Measurements from ENCODE around the gene SYF2.
"Not testable (repeated sequence)": the region's sequence is repeated elsewhere in the genome, so short reads cannot be mapped to it uniquely, and the experiment has no call there.

The SYF2 gene

DNA sequence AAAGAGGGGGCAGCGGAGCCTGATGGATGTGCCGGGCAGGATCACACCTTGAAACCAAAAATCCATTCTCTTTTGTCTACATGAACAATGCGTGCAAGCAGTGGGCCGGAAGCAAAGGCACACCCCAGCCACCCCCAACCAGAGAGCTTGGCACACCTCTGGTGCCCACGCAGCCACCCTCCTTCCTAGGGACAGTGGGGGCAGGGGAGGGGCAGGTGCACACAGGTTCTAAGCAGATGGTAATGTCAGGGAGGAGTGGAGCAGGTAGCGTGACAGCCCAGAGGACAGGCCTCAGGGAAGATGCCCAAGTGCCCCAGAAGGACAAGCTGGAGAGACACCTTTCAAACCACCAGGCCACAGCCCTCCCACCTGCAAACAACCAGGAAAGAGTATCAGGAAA is 36.5 kb downstream of the SYF2 start:
- TF ChIP-seq, protein P1, sequence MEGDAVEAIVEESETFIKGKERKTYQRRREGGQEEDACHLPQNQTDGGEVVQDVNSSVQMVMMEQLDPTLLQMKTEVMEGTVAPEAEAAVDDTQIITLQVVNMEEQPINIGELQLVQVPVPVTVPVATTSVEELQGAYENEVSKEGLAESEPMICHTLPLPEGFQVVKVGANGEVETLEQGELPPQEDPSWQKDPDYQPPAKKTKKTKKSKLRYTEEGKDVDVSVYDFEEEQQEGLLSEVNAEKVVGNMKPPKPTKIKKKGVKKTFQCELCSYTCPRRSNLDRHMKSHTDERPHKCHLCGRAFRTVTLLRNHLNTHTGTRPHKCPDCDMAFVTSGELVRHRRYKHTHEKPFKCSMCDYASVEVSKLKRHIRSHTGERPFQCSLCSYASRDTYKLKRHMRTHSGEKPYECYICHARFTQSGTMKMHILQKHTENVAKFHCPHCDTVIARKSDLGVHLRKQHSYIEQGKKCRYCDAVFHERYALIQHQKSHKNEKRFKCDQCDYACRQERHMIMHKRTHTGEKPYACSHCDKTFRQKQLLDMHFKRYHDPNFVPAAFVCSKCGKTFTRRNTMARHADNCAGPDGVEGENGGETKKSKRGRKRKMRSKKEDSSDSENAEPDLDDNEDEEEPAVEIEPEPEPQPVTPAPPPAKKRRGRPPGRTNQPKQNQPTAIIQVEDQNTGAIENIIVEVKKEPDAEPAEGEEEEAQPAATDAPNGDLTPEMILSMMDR (IDR thresholded peaks at IDR 0.05; ENCODE audit: low read depth, low read length, missing control alignments) = no peak
- no peak overlapping the region for H3K4me3 ChIP-seq (replicated peaks; ENCODE audit: low read depth, low read length)
- DNase-seq (ENCODE audit: extremely low read depth, low read depth) = no peak

DNA sequence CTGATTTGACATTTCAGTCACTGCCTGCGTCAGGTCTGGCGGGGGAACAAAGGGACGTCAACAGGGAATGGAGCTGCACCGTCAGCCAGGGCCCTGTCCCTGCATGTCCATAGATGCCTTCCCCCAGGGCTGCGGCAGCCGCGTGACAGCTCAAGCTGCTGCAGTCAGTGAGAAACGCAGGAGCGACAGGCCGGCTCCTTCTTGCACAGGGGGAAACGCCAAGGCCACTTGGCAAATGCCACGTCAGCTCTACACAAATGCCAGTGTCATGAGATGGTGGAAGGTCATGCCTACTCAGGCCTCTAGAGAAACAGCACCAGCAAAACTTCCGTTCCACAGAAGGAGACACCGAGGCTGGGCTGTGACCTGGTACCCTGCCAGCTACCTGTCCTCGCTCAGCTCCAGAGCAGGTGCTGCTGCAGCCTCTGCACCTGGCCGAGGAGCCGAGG is 37.7 kb downstream of the SYF2 start:
- DNase-seq (ENCODE audit: extremely low read depth, low read depth) = no peak
- no peak overlapping the region for H3K4me3 ChIP-seq (replicated peaks; ENCODE audit: low read depth, low read length)
- TF ChIP-seq, protein P1 (IDR thresholded peaks at IDR 0.05; ENCODE audit: low read depth, low read length, missing control alignments) = no peak

DNA sequence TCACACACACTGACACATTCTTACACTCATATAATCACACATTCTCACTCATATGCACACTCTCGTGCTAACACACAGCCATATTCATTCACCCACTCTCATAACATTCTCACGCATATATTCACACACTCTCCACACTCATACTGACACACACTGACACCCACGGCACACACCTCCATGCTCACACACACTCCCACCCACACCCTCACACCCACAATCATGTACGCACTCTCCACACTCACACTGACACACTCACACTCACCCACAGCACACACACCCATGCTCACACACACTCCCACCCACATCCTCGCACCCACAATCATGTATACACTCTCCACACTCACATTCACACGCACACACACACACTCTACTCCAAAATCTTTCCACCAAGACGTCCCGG is 38.2 kb downstream of the SYF2 start:
- TF ChIP-seq, protein P1 (IDR thresholded peaks at IDR 0.05; ENCODE audit: low read depth, low read length, missing control alignments) = no peak
- no peak overlapping the region for H3K4me3 ChIP-seq (replicated peaks; ENCODE audit: low read depth, low read length)
- no peak for DNase-seq (ENCODE audit: extremely low read depth, low read depth)

DNA sequence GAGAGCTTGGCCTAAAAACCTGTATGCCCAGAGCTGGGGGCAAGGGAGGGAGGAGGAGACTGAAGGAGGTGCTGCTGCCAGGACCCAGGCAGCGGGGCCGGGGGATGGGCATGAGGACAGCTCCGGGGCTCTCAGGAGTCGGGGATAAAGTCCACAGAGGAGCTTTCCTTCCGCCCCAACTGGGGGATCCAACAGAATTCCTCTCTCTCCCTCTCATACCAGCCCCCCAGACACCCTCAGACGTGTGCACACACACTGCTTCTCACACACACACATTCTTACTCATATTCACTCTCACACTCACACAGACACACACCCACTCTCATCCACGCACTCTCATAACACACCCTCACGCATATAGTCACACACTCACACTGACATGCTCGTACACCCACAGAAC is 39.1 kb downstream of the SYF2 start:
- H3K4me3 ChIP-seq (replicated peaks; ENCODE audit: low read depth, low read length) = no peak overlapping the region
- no peak for DNase-seq (ENCODE audit: extremely low read depth, low read depth)
- TF ChIP-seq, protein P1 (IDR thresholded peaks at IDR 0.05; ENCODE audit: low read depth, low read length, missing control alignments) = no peak

DNA sequence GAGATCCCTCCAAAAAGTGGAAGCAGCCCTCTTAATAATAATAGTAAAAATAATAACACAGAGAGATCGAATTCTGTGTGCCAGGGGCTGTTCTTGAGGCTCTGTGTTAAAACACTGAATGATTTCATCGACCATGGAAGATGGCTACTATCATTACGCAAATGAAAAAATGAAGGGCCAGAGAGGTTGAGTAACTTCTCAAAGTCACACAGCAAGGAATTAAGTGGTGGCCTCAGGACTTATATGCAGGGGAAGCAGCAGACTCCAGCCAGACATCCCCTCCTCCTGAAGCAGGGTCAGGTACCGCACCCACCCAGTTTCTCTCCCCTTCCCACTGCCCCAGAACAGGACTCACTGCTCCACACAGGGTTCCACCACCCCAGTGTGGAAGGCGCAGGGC is 40.1 kb downstream of the SYF2 start:
- no peak for DNase-seq (ENCODE audit: extremely low read depth, low read depth)
- TF ChIP-seq, protein P1 (IDR thresholded peaks at IDR 0.05; ENCODE audit: low read depth, low read length, missing control alignments) = no peak
- no peak overlapping the region for H3K4me3 ChIP-seq (replicated peaks; ENCODE audit: low read depth, low read length)

DNA sequence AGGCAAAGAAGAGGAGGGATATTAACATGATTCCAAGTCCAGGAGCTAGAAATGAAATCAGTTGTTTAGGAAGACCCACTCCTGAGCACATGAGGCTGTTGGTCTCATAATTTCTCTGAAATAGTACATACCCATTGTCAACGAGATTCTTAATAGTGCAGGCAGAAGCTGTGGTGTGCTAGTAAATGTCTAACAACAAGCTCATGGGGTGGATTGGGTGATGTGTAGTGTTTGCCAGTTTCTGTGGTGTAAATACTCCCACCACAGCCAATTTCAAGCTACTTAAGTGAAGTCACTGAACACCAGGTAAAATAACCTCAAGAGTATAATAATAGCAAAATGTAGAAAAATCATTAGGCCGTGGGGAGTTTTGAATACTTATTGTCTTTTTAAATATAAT is 42.0 kb downstream of the SYF2 start:
- TF ChIP-seq, protein P1 (IDR thresholded peaks at IDR 0.05; ENCODE audit: low read depth, low read length, missing control alignments) = no peak
- DNase-seq (ENCODE audit: extremely low read depth, low read depth) = no peak
- H3K4me3 ChIP-seq (replicated peaks; ENCODE audit: low read depth, low read length) = no peak overlapping the region

DNA sequence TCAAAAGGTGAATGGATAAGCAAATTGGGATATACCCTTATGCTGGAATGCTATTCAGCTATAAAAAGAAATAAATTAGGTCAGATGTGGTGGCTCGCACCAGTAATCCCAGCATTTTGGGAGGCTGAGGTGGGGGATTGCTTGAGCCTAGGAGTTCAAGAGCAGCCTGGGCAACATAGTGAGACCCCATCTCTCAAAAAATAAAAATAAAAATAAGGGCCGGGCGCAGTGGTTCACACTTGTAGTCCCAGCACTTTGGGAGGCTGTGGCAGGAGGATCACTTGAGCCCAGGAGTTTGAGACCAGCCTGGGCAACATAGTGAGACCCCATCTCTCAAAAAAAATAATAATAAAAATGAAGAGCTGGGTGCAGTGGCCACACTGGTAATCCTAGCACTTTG is 44.4 kb downstream of the SYF2 start:
- DNase-seq (ENCODE audit: extremely low read depth, low read depth); H3K4me3 ChIP-seq (replicated peaks; ENCODE audit: low read depth, low read length): not testable (repeated sequence)

Measured in HFF-Myc (cell line).